ENCODE data around the gene PSMG2. TPM values are rescaled to one million over a fixed set of nuclear protein-coding genes. Genes with fewer than 3 reads are reported as not detected.

PSMG2 gene
- polyA plus RNA-seq, 2 of the 4 experiments (the other 2 are of a cell fraction) = 69.2 to 75.7 TPM

- POLR2A ChIA-PET = no interaction called here
- no peak overlapping the region for H3K27ac ChIP-seq
- WGBS (ENCODE audit: missing lambda C conversion rate) = 73% methylated on average over 4 of the region's 4 CpGs
- no peak for DNase-seq (ENCODE audit: low read depth in 1 of 2, low spot score in 1 of 2)
- TF ChIP-seq HOXB5 (CRISPR knock-in tag; IDR thresholded peaks at IDR 0.05) = no peak
- TF ChIP-seq NR3C1 (IDR thresholded peaks at IDR 0.05) = no peak
- TF ChIP-seq HES2 (IDR thresholded peaks at IDR 0.05) = no peak
- TF ChIP-seq CHD4 (IDR thresholded peaks at IDR 0.05; ENCODE audit: borderline replicate concordance) = no peak
- no peak for TF ChIP-seq EP300 (IDR thresholded peaks at IDR 0.05)
- no peak for TF ChIP-seq MAZ (IDR thresholded peaks at IDR 0.05; ENCODE audit: borderline replicate concordance, low read depth, low read length)
- TF ChIP-seq RFX5 (IDR thresholded peaks at IDR 0.05) = no peak
- no peak for TF ChIP-seq CBX2 (IDR thresholded peaks at IDR 0.05; ENCODE audit: borderline replicate concordance, low read depth)
- no peak for TF ChIP-seq MAFK (IDR thresholded peaks at IDR 0.05; ENCODE audit: partially characterized antibody)
- TF ChIP-seq RNF2 (IDR thresholded peaks at IDR 0.05; ENCODE audit: borderline replicate concordance, low read depth) = no peak
- TF ChIP-seq POLR2AphosphoS2 (conservative IDR thresholded peaks at IDR 0.05; ENCODE audit: low read length) = no peak
- TF ChIP-seq HDAC2 (IDR thresholded peaks at IDR 0.05) = no peak
- TF ChIP-seq GATA3 (IDR thresholded peaks at IDR 0.05; ENCODE audit: borderline replicate concordance) = no peak
- no peak for TF ChIP-seq KDM1A (IDR thresholded peaks at IDR 0.05; ENCODE audit: low read depth)
- TF ChIP-seq HEYL (CRISPR knock-in tag; IDR thresholded peaks at IDR 0.05) = no peak
- no peaks in the 10 kb centered on the region for H3K4me1 ChIP-seq
- H3K4me2 ChIP-seq = no peak overlapping the region
- no peak for FAIRE-seq
- ATAC-seq = no peak
- H3K9me3 ChIP-seq = no peaks in the 10 kb centered on the region
- CTCF ChIA-PET = interaction anchor here (1.9 to 2.8 kb wide), 2 partner anchors 25 to 164 kb away, joined by 8 read pairs; no protein-coding TSS in a partner anchor
- no peak overlapping the region for H3K4me3 ChIP-seq
Measured at GRCh38 chr18:12769644-12770440, 67.0 kb downstream of the PSMG2 start.

- DNase-seq (ENCODE audit: low read depth in 1 of 2, low spot score in 1 of 2) (no peak), ATAC-seq (no peak), FAIRE-seq (no peak)
- ChIA-PET CTCF (no interaction called here), POLR2A (no interaction called here)
- Histone ChIP-seq H3K27ac (no peak overlapping the region), H3K4me2 (no peak overlapping the region), H3K9me3 (no peaks in the 10 kb centered on the region), H3K4me1 (no peaks in the 10 kb centered on the region), H3K4me3 (no peak overlapping the region)
- no peak for TF ChIP-seq MAX (IDR thresholded peaks at IDR 0.05)
- TF ChIP-seq ZC3H11A (IDR thresholded peaks at IDR 0.05) = no peak
- TF ChIP-seq CBX2 (IDR thresholded peaks at IDR 0.05; ENCODE audit: borderline replicate concordance, low read depth) = no peak
- WGBS (ENCODE audit: missing lambda C conversion rate) = 75% methylated on average over 15 of the region's 15 CpGs
Measured at GRCh38 chr18:12770469-12771219, 67.8 kb downstream of the PSMG2 start.

- WGBS (ENCODE audit: missing lambda C conversion rate) = 62% methylated on average over 6 of the region's 6 CpGs
- ChIA-PET CTCF (no interaction called here), POLR2A (no interaction called here)
- Histone ChIP-seq H3K4me3 (no peak overlapping the region), H3K9me3 (no peaks in the 10 kb centered on the region), H3K4me1 (no peaks in the 10 kb centered on the region), H3K4me2 (no peak overlapping the region), H3K27ac (no peak overlapping the region)
- TF ChIP-seq GATA3 (IDR thresholded peaks at IDR 0.05; ENCODE audit: borderline replicate concordance) (no peak), RAD21 (conservative IDR thresholded peaks at IDR 0.05 in 1 of 2, IDR thresholded peaks at IDR 0.05 in 1 of 2) (no peak), MYC (IDR thresholded peaks at IDR 0.05; ENCODE audit: borderline replicate concordance, low read length) (no peak), MAZ (IDR thresholded peaks at IDR 0.05; ENCODE audit: borderline replicate concordance, low read depth, low read length) (no peak), EHMT2 (IDR thresholded peaks at IDR 0.05; ENCODE audit: low read depth) (no peak), TP53 (CRISPR knock-in tag; IDR thresholded peaks at IDR 0.05) (no peak), HMGXB4 (CRISPR knock-in tag; IDR thresholded peaks at IDR 0.05; ENCODE audit: borderline replicate concordance) (no peak), NR3C1 (IDR thresholded peaks at IDR 0.05) (no peak), POLR2A (IDR thresholded peaks at IDR 0.05; ENCODE audit: low read length) (no peak), EP300 (IDR thresholded peaks at IDR 0.05) (no peak), ZSCAN20 (CRISPR knock-in tag; IDR thresholded peaks at IDR 0.05) (no peak), PBX3 (IDR thresholded peaks at IDR 0.05) (no peak), MAFK (IDR thresholded peaks at IDR 0.05; ENCODE audit: partially characterized antibody) (no peak), ATOH8 (CRISPR knock-in tag; IDR thresholded peaks at IDR 0.05; ENCODE audit: low read depth) (no peak), HEYL (CRISPR knock-in tag; IDR thresholded peaks at IDR 0.05) (no peak), FOSL2 (IDR thresholded peaks at IDR 0.05) (no peak), FOSL2 (CRISPR knock-in tag; IDR thresholded peaks at IDR 0.05) (no peak), SREBF2 (IDR thresholded peaks at IDR 0.05) (no peak), SMC3 (IDR thresholded peaks at IDR 0.05) (no peak), FOSB (CRISPR knock-in tag; IDR thresholded peaks at IDR 0.05) (no peak)
- FAIRE-seq (no peak), DNase-seq (ENCODE audit: low read depth in 1 of 2, low spot score in 1 of 2) (no peak), ATAC-seq (no peak)
Measured at GRCh38 chr18:12772111-12772510, 69.3 kb downstream of the PSMG2 start.

All from A549 (cell line).